Cortex of kidney (tissue), 1 donor: ENCODE measurements around the gene TRPM8.

Experiments
- DNase-seq: peaks from one replicate; lab custom pipeline; 2025; lab: John Stamatoyannopoulos, UW

TRPM8 gene

GRCh38 chr2:234048049-234048448 is 130.9 kb downstream of the TRPM8 start:
- DNase-seq, result no peak

- no peak for DNase-seq
Observed at GRCh38 chr2:234050455-234051135, 133.4 kb downstream of the TRPM8 start, which contains the start of gene SPP2. Gene SPP2, plus strand, starts transcription at chr2:234050702. Its CDS starts 85 bp downstream, at chr2:234050787.

- DNase-seq, result no peak
Observed at GRCh38 chr2:234051374-234052070, 134.3 kb downstream of the TRPM8 start.

- no peak for DNase-seq
Observed at GRCh38 chr2:234058881-234059280, 141.7 kb downstream of the TRPM8 start.

- DNase-seq, result no peak
Observed at GRCh38 chr2:234060236-234060635, 143.1 kb downstream of the TRPM8 start.

GRCh38 chr2:234061624-234062257 is 144.6 kb downstream of the TRPM8 start:
- DNase-seq, result no peak

GRCh38 chr2:234066587-234066986 is 149.4 kb downstream of the TRPM8 start:
- DNase-seq, result no peak
